GM19238 (cell line): ENCODE measurements around the gene CCNL1.

ENCODE experiments used
- DNase-seq: peaks from one replicate; pipeline ENCODE4 v3.0.0; 2011; ENCODE audit warnings: low spot score; ENCODE audit not compliant: insufficient read length

The CCNL1 gene

GRCh38 chr3:157125101-157125500 is 34.8 kb downstream of the CCNL1 start:
- no peak for DNase-seq

GRCh38 chr3:157123621-157124020 is 36.3 kb downstream of the CCNL1 start:
- DNase-seq, result no peak

GRCh38 chr3:157122832-157123427 is 37.0 kb downstream of the CCNL1 start:
- DNase-seq, result no peak

GRCh38 chr3:157122116-157122515 is 37.8 kb downstream of the CCNL1 start:
- no peak for DNase-seq

GRCh38 chr3:157121522-157121921 is 38.4 kb downstream of the CCNL1 start:
- no peak for DNase-seq

GRCh38 chr3:157120071-157120892 is 39.7 kb downstream of the CCNL1 start:
- DNase-seq, result no peak

GRCh38 chr3:157119369-157119951 is 40.5 kb downstream of the CCNL1 start:
- no peak for DNase-seq

- DNase-seq, result no peak
Observed at GRCh38 chr3:157117875-157118654, 41.9 kb downstream of the CCNL1 start.

GRCh38 chr3:157117206-157117605 is 42.7 kb downstream of the CCNL1 start:
- DNase-seq, result no peak

GRCh38 chr3:157116017-157116416 is 43.9 kb downstream of the CCNL1 start:
- no peak for DNase-seq

GRCh38 chr3:157115069-157116006 is 44.6 kb downstream of the CCNL1 start:
- DNase-seq, result no peak

- no peak for DNase-seq
Observed at GRCh38 chr3:157113832-157114505, 46.0 kb downstream of the CCNL1 start.

- DNase-seq, result no peak
Observed at GRCh38 chr3:157112536-157112935, 47.4 kb downstream of the CCNL1 start.

GRCh38 chr3:157111518-157111917 is 48.4 kb downstream of the CCNL1 start:
- DNase-seq, result no peak

- DNase-seq, result no peak
Observed at GRCh38 chr3:157110761-157111278, 49.1 kb downstream of the CCNL1 start.

GRCh38 chr3:157109267-157110141 is 50.4 kb downstream of the CCNL1 start:
- no peak for DNase-seq

- DNase-seq, result no peak
Observed at GRCh38 chr3:157107644-157108133, 52.3 kb downstream of the CCNL1 start.

GRCh38 chr3:157107037-157107436 is 52.9 kb downstream of the CCNL1 start:
- DNase-seq, result no peak
